ENCODE results near the gene NAT9.

DNA sequence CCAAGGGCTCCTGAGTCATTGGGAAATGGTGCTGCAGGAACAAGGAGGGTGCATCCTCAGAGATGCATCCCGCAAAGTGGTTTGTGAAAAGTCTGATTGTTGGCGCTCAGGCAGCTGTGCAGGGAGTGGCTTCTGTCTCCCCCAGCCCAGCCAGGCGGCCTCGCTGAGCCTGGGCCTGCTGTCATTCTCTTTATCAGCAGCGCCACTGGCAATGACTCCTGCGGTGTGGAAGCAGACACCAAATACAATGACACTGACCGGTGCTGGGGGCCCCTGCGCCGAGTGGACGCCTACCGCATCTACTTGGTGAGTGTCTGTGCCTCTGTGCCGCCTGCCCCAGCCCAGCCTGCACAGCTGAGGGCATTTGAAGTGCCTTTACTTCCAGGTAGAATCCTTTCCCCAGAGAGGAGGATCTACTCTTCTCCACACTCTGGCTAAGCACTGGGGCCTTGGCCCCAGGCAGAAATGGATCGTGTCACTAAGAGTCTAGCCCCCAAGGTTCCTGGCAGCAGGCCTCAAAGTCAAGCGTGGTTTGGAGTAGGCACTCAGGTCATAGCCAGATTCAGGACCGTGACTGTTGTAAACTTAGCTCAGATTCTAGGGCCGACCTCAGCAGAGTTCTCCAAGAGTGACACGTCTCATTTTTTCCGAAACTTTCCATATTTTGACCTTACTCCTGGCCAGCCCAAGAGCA lies 19.3 kb upstream of the NAT9 start:
- TF ChIP-seq, protein P1, sequence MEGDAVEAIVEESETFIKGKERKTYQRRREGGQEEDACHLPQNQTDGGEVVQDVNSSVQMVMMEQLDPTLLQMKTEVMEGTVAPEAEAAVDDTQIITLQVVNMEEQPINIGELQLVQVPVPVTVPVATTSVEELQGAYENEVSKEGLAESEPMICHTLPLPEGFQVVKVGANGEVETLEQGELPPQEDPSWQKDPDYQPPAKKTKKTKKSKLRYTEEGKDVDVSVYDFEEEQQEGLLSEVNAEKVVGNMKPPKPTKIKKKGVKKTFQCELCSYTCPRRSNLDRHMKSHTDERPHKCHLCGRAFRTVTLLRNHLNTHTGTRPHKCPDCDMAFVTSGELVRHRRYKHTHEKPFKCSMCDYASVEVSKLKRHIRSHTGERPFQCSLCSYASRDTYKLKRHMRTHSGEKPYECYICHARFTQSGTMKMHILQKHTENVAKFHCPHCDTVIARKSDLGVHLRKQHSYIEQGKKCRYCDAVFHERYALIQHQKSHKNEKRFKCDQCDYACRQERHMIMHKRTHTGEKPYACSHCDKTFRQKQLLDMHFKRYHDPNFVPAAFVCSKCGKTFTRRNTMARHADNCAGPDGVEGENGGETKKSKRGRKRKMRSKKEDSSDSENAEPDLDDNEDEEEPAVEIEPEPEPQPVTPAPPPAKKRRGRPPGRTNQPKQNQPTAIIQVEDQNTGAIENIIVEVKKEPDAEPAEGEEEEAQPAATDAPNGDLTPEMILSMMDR (IDR thresholded peaks at IDR 0.05): no peak
- TF ChIP-seq EZH2 (IDR thresholded peaks at IDR 0.05; ENCODE audit: borderline replicate concordance, insufficient read depth, low read depth, low read length, poor library complexity, severe bottlenecking): no peak

Data from B cell (primary cell).